ENCODE results near the gene F10.

F10 gene

DNA sequence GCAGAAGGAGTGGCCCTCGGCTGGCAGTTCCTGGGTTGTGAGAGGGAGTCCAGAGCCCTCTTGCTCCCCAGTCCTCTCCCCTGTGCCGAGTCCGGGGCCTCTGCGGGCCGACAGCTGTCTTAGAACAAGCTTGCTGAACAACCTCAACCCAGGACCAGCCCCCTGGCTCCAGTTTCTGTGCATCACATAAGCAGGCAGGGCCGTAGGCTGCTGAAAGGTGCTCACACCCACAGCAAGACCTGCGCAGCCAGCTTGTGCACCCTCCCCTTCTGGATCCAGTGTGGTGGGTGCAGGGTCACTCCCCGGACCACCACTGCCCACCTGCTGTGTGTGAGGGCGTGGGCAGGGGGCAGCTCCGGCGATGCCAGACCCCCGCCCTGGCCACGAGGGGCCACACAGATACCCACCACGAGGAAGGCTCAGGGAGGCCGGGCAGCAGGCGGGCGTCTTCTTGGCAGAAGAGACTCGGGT lies 42.2 kb upstream of the F10 start:
- no peak for TF ChIP-seq Cebpa-rat (IDR thresholded peaks at IDR 0.05)
- peaks cover 21% of the 10 kb centered on the region for H3K4me1 ChIP-seq
- no peaks in the 10 kb centered on the region for H3K36me3 ChIP-seq

GRCh38 chr13:113080901-113081521 lies 41.6 kb upstream of the F10 start:
- Histone ChIP-seq H3K4me1 (peaks cover 21% of the 10 kb centered on the region), H4K20me1 (no peaks in the 10 kb centered on the region), H3K9me3 (no peaks in the 10 kb centered on the region), H3K27ac (no peak overlapping the region), H3K4me2 (no peak overlapping the region), H3K36me3 (no peaks in the 10 kb centered on the region), H3K9ac (no peak overlapping the region), H3K4me3 (no peak overlapping the region), H3K27me3 (no peaks in the 10 kb centered on the region)
- no peak for TF ChIP-seq Cebpa-rat (IDR thresholded peaks at IDR 0.05)

More for the DNA sequence above, 42.2 kb upstream of the F10 start:
- H3K9ac ChIP-seq = no peak overlapping the region
- no peaks in the 10 kb centered on the region for H3K27me3 ChIP-seq
- no peak overlapping the region for H3K4me2 ChIP-seq
- no peak overlapping the region for H3K27ac ChIP-seq
- H4K20me1 ChIP-seq = no peaks in the 10 kb centered on the region
- H3K9me3 ChIP-seq = no peaks in the 10 kb centered on the region
- H3K4me3 ChIP-seq = no peak overlapping the region

GRCh38 chr13:113082198-113083021 lies 40.2 kb upstream of the F10 start:
- no peak overlapping the region for H3K4me2 ChIP-seq
- no peaks in the 10 kb centered on the region for H3K27me3 ChIP-seq
- no peaks in the 10 kb centered on the region for H3K9me3 ChIP-seq
- H3K27ac ChIP-seq = no peak overlapping the region
- H3K36me3 ChIP-seq = no peaks in the 10 kb centered on the region
- peaks cover 21% of the 10 kb centered on the region for H3K4me1 ChIP-seq
- H4K20me1 ChIP-seq = no peaks in the 10 kb centered on the region
- no peak for TF ChIP-seq Cebpa-rat (IDR thresholded peaks at IDR 0.05)
- H3K9ac ChIP-seq = no peak overlapping the region
- H3K4me3 ChIP-seq = no peak overlapping the region

DNA sequence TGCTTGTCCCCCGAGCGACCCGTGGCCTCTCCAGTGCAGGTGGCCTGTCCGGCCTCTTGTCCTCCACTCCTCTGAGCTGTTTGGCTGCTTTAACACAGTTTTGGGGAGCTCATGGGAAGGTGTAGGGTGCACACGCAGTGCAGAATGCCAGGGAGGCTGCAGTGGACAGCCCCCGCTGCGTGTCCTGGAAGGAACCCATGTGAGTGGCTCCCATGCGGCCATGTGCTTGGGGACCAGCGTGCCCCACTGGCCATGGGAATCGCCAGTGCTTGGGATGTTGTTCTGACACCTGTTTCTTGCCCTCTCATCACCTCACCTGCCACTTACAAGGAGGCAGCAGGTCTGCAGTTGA lies 39.6 kb upstream of the F10 start:
- TF ChIP-seq Cebpa-rat (IDR thresholded peaks at IDR 0.05) = no peak
- H3K27ac ChIP-seq = no peak overlapping the region
- no peak overlapping the region for H3K9ac ChIP-seq
- H3K36me3 ChIP-seq = no peaks in the 10 kb centered on the region
- H3K4me3 ChIP-seq = no peak overlapping the region
- H3K4me2 ChIP-seq = no peak overlapping the region
- H3K9me3 ChIP-seq = no peaks in the 10 kb centered on the region
- H3K4me1 ChIP-seq = peaks cover 16% of the 10 kb centered on the region
- H3K27me3 ChIP-seq = 0 out of 2 replicates have a peak, but pooled peaks cover 5% of the 10 kb centered on the region
- H4K20me1 ChIP-seq = no peaks in the 10 kb centered on the region

GRCh38 chr13:113083402-113084061 lies 39.1 kb upstream of the F10 start:
- Histone ChIP-seq H4K20me1 (no peaks in the 10 kb centered on the region), H3K9ac (no peak overlapping the region)

GRCh38 chr13:113084094-113084942 lies 38.3 kb upstream of the F10 start:
- Histone ChIP-seq H3K4me1 (peaks cover 3% of the 10 kb centered on the region), H3K9me3 (no peaks in the 10 kb centered on the region), H3K4me3 (no peak overlapping the region), H3K27ac (no peak overlapping the region), H3K4me2 (no peak overlapping the region), H3K27me3 (0 out of 2 replicates have a peak, but pooled peaks cover 10% of the 10 kb centered on the region), H3K9ac (no peak overlapping the region), H3K36me3 (no peaks in the 10 kb centered on the region), H4K20me1 (no peaks in the 10 kb centered on the region)
- TF ChIP-seq Cebpa-rat (IDR thresholded peaks at IDR 0.05) = no peak

More at GRCh38 chr13:113083402-113084061, 39.1 kb upstream of the F10 start:
- Histone ChIP-seq H3K36me3 (no peaks in the 10 kb centered on the region), H3K27ac (no peak overlapping the region), H3K9me3 (no peaks in the 10 kb centered on the region), H3K27me3 (0 out of 2 replicates have a peak, but pooled peaks cover 10% of the 10 kb centered on the region), H3K4me2 (no peak overlapping the region), H3K4me1 (peaks cover 10% of the 10 kb centered on the region), H3K4me3 (no peak overlapping the region)
- no peak for TF ChIP-seq Cebpa-rat (IDR thresholded peaks at IDR 0.05)

DNA sequence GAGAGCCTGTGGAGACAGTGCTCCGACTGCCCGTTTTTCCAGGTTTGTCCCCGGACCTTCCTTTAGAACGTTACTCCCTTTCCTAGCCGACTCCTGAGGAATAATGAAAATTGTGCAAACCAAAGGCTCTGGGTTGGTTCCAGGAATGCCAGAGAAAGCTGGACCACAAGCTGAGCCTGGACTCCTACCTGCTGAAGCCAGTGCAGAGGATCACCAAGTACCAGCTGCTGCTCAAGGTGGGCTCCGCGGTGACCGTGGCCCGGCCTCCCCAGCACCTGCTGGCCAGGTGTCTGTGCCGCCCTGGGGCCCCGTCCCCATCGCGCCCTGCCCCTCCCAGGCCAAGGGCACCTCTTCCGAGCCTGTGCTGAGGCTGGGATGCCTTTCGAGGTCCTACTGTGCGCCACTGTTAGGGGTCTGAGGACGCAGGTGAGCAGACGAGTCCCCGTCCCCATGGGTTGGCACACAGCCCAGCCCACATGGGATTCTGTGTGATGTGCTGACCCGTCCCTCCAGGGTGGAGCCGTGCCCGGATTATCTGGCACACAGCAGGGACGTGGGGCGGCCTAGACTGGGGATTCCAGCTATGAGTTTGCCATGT lies 37.6 kb upstream of the F10 start:
- TF ChIP-seq Cebpa-rat (IDR thresholded peaks at IDR 0.05) = no peak
- Histone ChIP-seq H3K27me3 (0 out of 2 replicates have a peak, but pooled peaks cover 10% of the 10 kb centered on the region), H3K4me3 (no peak overlapping the region), H3K9ac (no peak overlapping the region), H3K4me1 (no peaks in the 10 kb centered on the region), H3K36me3 (no peaks in the 10 kb centered on the region), H3K4me2 (no peak overlapping the region), H3K27ac (no peak overlapping the region), H3K9me3 (no peaks in the 10 kb centered on the region), H4K20me1 (no peaks in the 10 kb centered on the region)

- H3K27ac ChIP-seq = no peak overlapping the region
- no peak overlapping the region for H3K4me3 ChIP-seq
These were observed 36.4 kb upstream of the F10 start for GRCh38 chr13:113086031-113086750.

More at GRCh38 chr13:113086031-113086750, 36.4 kb upstream of the F10 start:
- TF ChIP-seq Cebpa-rat (IDR thresholded peaks at IDR 0.05) = no peak
- Histone ChIP-seq H3K36me3 (no peaks in the 10 kb centered on the region), H3K4me1 (no peaks in the 10 kb centered on the region), H3K27me3 (0 out of 2 replicates have a peak, but pooled peaks cover 10% of the 10 kb centered on the region), H3K9ac (no peak overlapping the region), H3K4me2 (no peak overlapping the region), H4K20me1 (no peaks in the 10 kb centered on the region), H3K9me3 (no peaks in the 10 kb centered on the region)

Measured in BLaER1 (cell line).